GM18508 (cell line): Measurements from ENCODE around the gene CCDC190.
A peak's percentile ranks its signal among the peaks of the same experiment; 100 is the strongest.
"Not testable (repeated sequence)": the region's sequence is repeated elsewhere in the genome, so short reads cannot be mapped to it uniquely, and the experiment has no call there.

Experiments
- ATAC-seq: cut with Tn5 transposase; IDR thresholded peaks from one replicate; pipeline ENCODE4 v1.9.1; 2021; ENCODE audit warnings: moderate number of reproducible peaks; ENCODE audit not compliant: insufficient read depth, unreplicated experiment

Gene CCDC190

GRCh38 chr1:162840250-162840839 is 20.6 kb downstream of the CCDC190 start:
- ATAC-seq = no peak

GRCh38 chr1:162838863-162839262 is 22.1 kb downstream of the CCDC190 start:
- ATAC-seq = no peak

GRCh38 chr1:162835157-162835899 is 25.6 kb downstream of the CCDC190 start:
- ATAC-seq = peak; percentile 72

- ATAC-seq = no peak
These were observed 28.5 kb downstream of the CCDC190 start for GRCh38 chr1:162832470-162832869.

- ATAC-seq = no peak
These were observed 31.7 kb downstream of the CCDC190 start for GRCh38 chr1:162829268-162829667.

GRCh38 chr1:162823771-162824525 is 37.0 kb downstream of the CCDC190 start:
- no peak for ATAC-seq

- no peak for ATAC-seq
These were observed 37.7 kb downstream of the CCDC190 start for GRCh38 chr1:162823231-162823630.

GRCh38 chr1:162822391-162823200 is 38.4 kb downstream of the CCDC190 start:
- ATAC-seq = no peak

- not testable (repeated sequence) for ATAC-seq
These were observed 42.3 kb downstream of the CCDC190 start for GRCh38 chr1:162818666-162819065.

- ATAC-seq = not testable (repeated sequence)
These were observed 42.8 kb downstream of the CCDC190 start for GRCh38 chr1:162818136-162818535.

- not testable (repeated sequence) for ATAC-seq
These were observed 48.6 kb downstream of the CCDC190 start for GRCh38 chr1:162812357-162812756.

- ATAC-seq = not testable (repeated sequence)
These were observed 53.5 kb downstream of the CCDC190 start for GRCh38 chr1:162807503-162807902.
